Activated CD4-positive, alpha-beta T cell treated with anti-CD3 and anti-CD28 coated beads, Interleukin-2, amount 10 ng/mL, durations not matched to agents 24 days and 14 days (primary cell): ENCODE measurements around the gene AHCYL1. TPM values are rescaled to one million over a fixed set of nuclear protein-coding genes. Genes with fewer than 3 reads are reported as not detected.

ENCODE experiments used
- DNase-seq: peaks from one replicate; pipeline ENCODE4 v3.0.0; 2022
- H3K27ac Mint-ChIP-seq: one replicate; pipeline ENCODE4 v1.8.0; 2022; ENCODE audit warnings: mild to moderate bottlenecking, mixed read lengths
- H3K27me3 Mint-ChIP-seq: one replicate; pipeline ENCODE4 v1.8.0; 2022; ENCODE audit warnings: mixed read lengths
- H3K36me3 Mint-ChIP-seq: one replicate; pipeline ENCODE4 v1.8.0; 2022; ENCODE audit warnings: low read depth, mild to moderate bottlenecking, mixed read lengths
- H3K4me1 Mint-ChIP-seq: one replicate; pipeline ENCODE4 v1.8.0; 2021; ENCODE audit warnings: mixed read lengths
- H3K4me3 Mint-ChIP-seq: one replicate; pipeline ENCODE4 v1.8.0; 2022; ENCODE audit warnings: mild to moderate bottlenecking, moderate library complexity, mixed read lengths
- H3K9me3 Mint-ChIP-seq: one replicate; pipeline ENCODE4 v1.8.0; 2021; ENCODE audit warnings: mixed read lengths
- intact Hi-C: fragments of 100-400 bp; cut with micrococcal nuclease; formaldehyde crosslinking; loops from one replicate; pipeline ENCODE4 v1.15.1; 2023
- total RNA-seq: library from RNA; stranded (reverse); gene quantifications from 2 replicates; pipeline ENCODE4 v1.2.3, GENCODE V29; 2022

The AHCYL1 gene
- total RNA-seq, 1 donor from 2014 or later: 67.1 TPM

DNA sequence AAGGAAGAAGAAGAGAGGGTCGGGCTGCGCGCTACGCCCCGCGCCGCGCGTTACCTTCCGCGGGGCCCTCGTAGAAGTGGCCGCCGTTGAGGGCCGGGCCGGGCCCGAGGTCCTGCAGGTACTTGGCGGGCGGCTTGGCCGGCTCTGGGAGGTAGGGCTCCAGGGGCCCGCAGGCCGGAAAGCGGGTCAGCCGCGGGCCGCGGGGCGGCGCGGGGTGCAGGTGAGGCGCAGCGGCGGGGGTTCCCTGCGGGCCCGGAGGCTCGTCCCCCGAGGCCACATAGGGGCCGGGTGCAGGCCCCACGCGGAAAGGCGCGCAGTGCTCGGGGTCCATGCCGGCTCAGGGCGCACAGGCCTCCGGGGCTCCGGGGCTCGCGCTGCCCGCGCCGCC lies 85.7 kb downstream of the AHCYL1 start:
- Mint-ChIP-seq H3K9me3 (no peaks in the 10 kb centered on the region), H3K27ac (no peak overlapping the region), H3K4me1 (peaks cover 8% of the 10 kb centered on the region), H3K4me3 (no peak overlapping the region), H3K27me3 (peaks cover 77% of the 10 kb centered on the region), H3K36me3 (peaks cover 2% of the 10 kb centered on the region)
- no peak for DNase-seq
- intact Hi-C loops: no loop called here

DNA sequence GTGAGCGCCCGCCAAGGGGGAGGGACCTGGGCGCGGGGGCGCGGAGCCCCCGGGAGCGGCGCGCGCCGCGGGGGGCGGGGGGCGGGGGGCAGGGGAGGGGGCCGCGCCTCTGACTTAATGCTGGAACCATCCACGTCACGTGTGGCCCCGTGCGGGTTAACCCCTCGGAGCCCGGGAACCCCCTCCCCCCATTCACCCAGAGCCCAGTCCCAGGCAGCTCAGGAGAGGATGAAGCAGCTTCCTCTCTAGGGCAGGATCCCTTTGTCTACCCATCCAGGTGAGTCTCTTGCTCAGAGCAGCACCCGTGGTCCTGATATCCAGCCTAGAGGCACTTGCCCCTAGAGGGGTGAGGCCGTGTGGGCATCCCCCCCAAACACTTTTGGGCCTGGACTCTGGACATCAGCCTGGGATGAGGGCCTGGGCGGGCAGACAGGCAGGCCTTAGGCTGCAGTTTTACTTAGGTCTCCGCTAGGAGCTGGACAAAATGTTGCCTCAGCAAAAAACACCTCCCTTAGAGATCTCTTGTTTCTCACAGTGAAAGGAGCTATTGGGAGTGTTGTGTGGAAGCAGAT lies 86.2 kb downstream of the AHCYL1 start, which contains the start of gene ALX3:
ALX3 (minus strand) TSS at position 2 of the 572 bp plus-strand sequence. CDS start 60 bp downstream, outside the sequence.
- Mint-ChIP-seq H3K9me3 (no peaks in the 10 kb centered on the region), H3K36me3 (peaks cover 2% of the 10 kb centered on the region), H3K4me3 (no peak within 1 kb of the TSS), H3K27me3 (peaks cover 81% of the 10 kb centered on the region), H3K27ac (no peak within 1 kb of the TSS), H3K4me1 (peaks cover 8% of the 10 kb centered on the region)
- intact Hi-C loops: no loop called here
- DNase-seq: no peak

Other genes starting within 250 kb of the AHCYL1 start
- 12.4 and 13.0 TPM in 2 replicates for gene GSTM3, start 243.7 kb upstream of the AHCYL1 start, total RNA-seq
- gene EPS8L3, start 220.8 kb upstream of the AHCYL1 start, total RNA-seq: not detected in 2 replicates
- 190 and 193 TPM in 2 replicates for gene CSF1, start 73.9 kb upstream of the AHCYL1 start, total RNA-seq
- gene STRIP1, start 49.9 kb downstream of the AHCYL1 start, total RNA-seq: 41.0 and 43.8 TPM in 2 replicates
- gene ALX3, start 85.9 kb downstream of the AHCYL1 start, total RNA-seq: not detected in 2 replicates
- not detected in 2 replicates for gene UBL4B, start 127.7 kb downstream of the AHCYL1 start, total RNA-seq
- gene SLC6A17, start 165.7 kb downstream of the AHCYL1 start, total RNA-seq: 0.05 TPM in 1 of 2 replicates, not detected in the other
- 19.5 and 20.0 TPM in 2 replicates for gene KCNC4, start 225.5 kb downstream of the AHCYL1 start, total RNA-seq